Upper lobe of left lung (tissue), 4 donors: ENCODE measurements around the gene NCOA4.

Experiments used
- POLR2A ChIP-seq, 4 donors: fragments of 450-650 bp; IDR thresholded peaks; one replicate each; pipeline ENCODE4 v1.5.1; 2016 to 2017; ENCODE audit warnings: antibody characterized with exemption in 4 of 4, mild to moderate bottlenecking in 2 of 4
- POLR2AphosphoS5 ChIP-seq, 2 donors: sonication (generic); formaldehyde crosslinking; IDR thresholded peaks; one replicate each; pipeline ENCODE4 v1.5.1; 2017; ENCODE audit warnings: antibody characterized with exemption in 2 of 2
- TF ChIP-seq, protein P1 (sequence below), 6 experiments: fragments of 450-650 bp in 4 of 6; fragments of 200-600 bp in 2 of 6; sonication (generic) in 2 of 6; IDR thresholded peaks; one replicate each; pipeline ENCODE4 v1.5.1; 2016 to 2019; ENCODE audit warnings: antibody characterized with exemption in 6 of 6

DNA sequence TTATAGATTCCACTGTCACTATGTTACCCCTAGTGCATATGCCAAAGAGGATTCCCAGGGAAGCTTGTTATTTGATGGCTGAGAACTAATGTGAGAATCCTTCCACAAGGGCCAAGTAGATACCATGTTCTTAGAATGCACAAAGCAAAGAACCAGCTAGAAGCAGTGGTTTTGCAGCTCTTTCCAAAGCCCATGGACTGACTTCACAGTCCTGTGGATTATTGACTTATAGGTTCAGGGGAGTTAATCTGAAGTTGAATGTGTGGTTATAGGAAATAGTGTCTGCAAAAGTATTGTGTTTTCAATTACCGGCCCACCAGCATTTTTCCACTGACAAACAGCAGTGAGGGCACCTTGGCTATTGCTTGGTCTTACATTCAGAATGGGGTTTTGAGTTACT is 29.9 kb downstream of the NCOA4 start:
- TF ChIP-seq, protein P1, sequence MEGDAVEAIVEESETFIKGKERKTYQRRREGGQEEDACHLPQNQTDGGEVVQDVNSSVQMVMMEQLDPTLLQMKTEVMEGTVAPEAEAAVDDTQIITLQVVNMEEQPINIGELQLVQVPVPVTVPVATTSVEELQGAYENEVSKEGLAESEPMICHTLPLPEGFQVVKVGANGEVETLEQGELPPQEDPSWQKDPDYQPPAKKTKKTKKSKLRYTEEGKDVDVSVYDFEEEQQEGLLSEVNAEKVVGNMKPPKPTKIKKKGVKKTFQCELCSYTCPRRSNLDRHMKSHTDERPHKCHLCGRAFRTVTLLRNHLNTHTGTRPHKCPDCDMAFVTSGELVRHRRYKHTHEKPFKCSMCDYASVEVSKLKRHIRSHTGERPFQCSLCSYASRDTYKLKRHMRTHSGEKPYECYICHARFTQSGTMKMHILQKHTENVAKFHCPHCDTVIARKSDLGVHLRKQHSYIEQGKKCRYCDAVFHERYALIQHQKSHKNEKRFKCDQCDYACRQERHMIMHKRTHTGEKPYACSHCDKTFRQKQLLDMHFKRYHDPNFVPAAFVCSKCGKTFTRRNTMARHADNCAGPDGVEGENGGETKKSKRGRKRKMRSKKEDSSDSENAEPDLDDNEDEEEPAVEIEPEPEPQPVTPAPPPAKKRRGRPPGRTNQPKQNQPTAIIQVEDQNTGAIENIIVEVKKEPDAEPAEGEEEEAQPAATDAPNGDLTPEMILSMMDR (IDR thresholded peaks at IDR 0.05), result no peak
- TF ChIP-seq POLR2A (IDR thresholded peaks at IDR 0.05) (no peak), POLR2AphosphoS5 (IDR thresholded peaks at IDR 0.05) (no peak)
